ENCODE results near the gene ST6GALNAC3.

The ST6GALNAC3 gene

DNA sequence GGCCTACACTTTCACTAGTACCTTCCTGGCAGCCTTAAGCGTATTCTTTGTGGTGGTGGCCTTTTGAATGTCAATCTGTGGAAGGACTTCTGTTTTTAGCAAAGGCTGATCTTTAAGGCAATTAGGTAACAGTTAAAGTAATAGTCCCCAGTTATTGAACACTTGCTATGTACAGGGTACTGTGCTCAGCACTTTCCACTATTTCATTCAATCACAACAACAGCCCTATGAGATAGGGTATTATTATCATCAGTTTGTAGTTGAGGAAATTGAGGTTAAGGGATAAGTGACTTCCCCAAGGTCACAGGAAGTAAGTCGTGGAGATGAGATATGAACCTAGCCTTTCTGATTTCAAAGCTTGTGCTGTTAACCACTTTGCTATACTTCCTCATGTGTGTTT is 185.7 kb downstream of the ST6GALNAC3 start:
- H3K36me3 ChIP-seq (ENCODE audit: insufficient read depth, low read length): no peaks in the 10 kb centered on the region
- peaks cover 17% of the 10 kb centered on the region for H3K4me1 ChIP-seq (ENCODE audit: insufficient read depth, low read length)
- no peak overlapping the region for H3K4me3 ChIP-seq (ENCODE audit: low read length)
- H2AFZ ChIP-seq (ENCODE audit: low read depth, low read length): no peak overlapping the region
- no peaks in the 10 kb centered on the region for H3K27me3 ChIP-seq (ENCODE audit: insufficient read depth, low read length)
- H3K9me3 ChIP-seq (ENCODE audit: low read length): no peaks in the 10 kb centered on the region

DNA sequence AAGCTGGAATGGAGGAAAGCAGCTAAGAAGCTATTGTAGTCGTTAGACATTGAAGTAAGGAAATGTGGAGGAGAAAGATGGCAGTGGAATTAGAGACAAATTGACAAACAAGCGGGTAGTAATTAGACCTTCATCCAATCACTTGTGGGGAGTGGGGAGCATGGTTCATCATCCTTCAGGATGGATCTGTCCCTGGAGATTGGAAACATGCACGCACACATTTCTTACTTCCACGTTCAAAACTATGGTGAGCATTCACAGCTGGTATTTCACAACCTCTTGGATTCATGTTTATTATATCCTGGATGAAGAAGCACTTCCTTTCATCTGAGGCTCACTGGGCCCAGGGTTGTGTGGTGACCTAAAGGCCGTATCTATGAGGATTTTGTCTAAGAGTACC is 188.1 kb downstream of the ST6GALNAC3 start:
- Histone ChIP-seq H2AFZ (ENCODE audit: low read depth, low read length) (no peak overlapping the region), H3K4me1 (ENCODE audit: insufficient read depth, low read length) (peaks cover 8% of the 10 kb centered on the region), H3K4me3 (ENCODE audit: low read length) (no peak overlapping the region), H3K27me3 (ENCODE audit: insufficient read depth, low read length) (no peaks in the 10 kb centered on the region), H3K36me3 (ENCODE audit: insufficient read depth, low read length) (no peaks in the 10 kb centered on the region), H3K9me3 (ENCODE audit: low read length) (no peaks in the 10 kb centered on the region)

DNA sequence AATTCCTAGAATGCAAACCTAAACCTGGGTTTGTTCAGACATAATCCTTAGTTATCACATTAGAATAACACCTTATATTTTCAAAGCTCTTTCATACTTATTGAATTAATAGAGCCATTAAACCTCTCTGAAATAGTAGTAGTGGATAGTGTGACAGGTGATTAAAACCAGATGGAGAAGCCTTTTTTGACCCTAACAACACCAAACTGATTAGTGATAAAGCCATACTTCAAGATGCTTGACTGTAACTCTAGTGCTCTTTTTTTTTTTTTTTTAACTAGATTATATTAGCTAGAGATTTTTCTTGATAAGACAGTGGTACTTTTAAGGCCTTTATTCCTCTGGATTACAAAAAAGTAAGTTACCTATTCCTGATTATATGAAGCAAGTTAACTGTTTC is 190.1 kb downstream of the ST6GALNAC3 start:
- Histone ChIP-seq H3K27me3 (ENCODE audit: insufficient read depth, low read length) (no peaks in the 10 kb centered on the region), H2AFZ (ENCODE audit: low read depth, low read length) (no peak overlapping the region), H3K9me3 (ENCODE audit: low read length) (no peaks in the 10 kb centered on the region), H3K4me3 (ENCODE audit: low read length) (no peak overlapping the region), H3K36me3 (ENCODE audit: insufficient read depth, low read length) (no peaks in the 10 kb centered on the region), H3K4me1 (ENCODE audit: insufficient read depth, low read length) (peaks cover 12% of the 10 kb centered on the region)

- Histone ChIP-seq H3K4me3 (ENCODE audit: low read length) (no peak overlapping the region), H3K27me3 (ENCODE audit: insufficient read depth, low read length) (no peaks in the 10 kb centered on the region), H3K9me3 (ENCODE audit: low read length) (no peaks in the 10 kb centered on the region), H2AFZ (ENCODE audit: low read depth, low read length) (no peak overlapping the region), H3K4me1 (ENCODE audit: insufficient read depth, low read length) (peaks cover 12% of the 10 kb centered on the region), H3K36me3 (ENCODE audit: insufficient read depth, low read length) (no peaks in the 10 kb centered on the region)
Observed at GRCh38 chr1:76266762-76267161, 192.2 kb downstream of the ST6GALNAC3 start.

DNA sequence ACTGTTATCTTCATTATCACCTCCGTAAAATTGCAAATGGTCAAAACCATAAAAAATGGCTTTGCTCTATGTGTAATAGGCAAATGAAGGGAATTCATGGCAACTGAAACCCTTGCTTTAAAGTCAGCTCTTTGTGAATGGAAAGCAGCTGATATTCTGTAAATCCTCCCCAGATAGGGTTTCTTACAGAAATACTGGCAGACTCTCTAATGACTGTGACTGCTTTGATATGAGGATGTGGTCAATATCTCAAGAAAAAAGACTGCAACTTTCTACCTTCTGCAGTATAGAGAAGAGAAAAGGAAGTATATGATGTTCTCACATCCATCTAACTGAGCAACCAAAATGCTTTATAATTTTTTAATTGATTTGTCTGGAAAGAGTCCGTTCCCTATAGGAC is 193.1 kb downstream of the ST6GALNAC3 start:
- H3K36me3 ChIP-seq (ENCODE audit: insufficient read depth, low read length): no peaks in the 10 kb centered on the region

GRCh38 chr1:76268341-76268740 is 193.8 kb downstream of the ST6GALNAC3 start:
- peaks cover 12% of the 10 kb centered on the region for H3K4me1 ChIP-seq (ENCODE audit: insufficient read depth, low read length)
- no peak overlapping the region for H2AFZ ChIP-seq (ENCODE audit: low read depth, low read length)
- no peaks in the 10 kb centered on the region for H3K36me3 ChIP-seq (ENCODE audit: insufficient read depth, low read length)
- no peaks in the 10 kb centered on the region for H3K9me3 ChIP-seq (ENCODE audit: low read length)
- H3K4me3 ChIP-seq (ENCODE audit: low read length): no peak overlapping the region
- no peaks in the 10 kb centered on the region for H3K27me3 ChIP-seq (ENCODE audit: insufficient read depth, low read length)

More for the DNA sequence above, 193.1 kb downstream of the ST6GALNAC3 start:
- no peak overlapping the region for H2AFZ ChIP-seq (ENCODE audit: low read depth, low read length)
- H3K4me1 ChIP-seq (ENCODE audit: insufficient read depth, low read length): peaks cover 12% of the 10 kb centered on the region
- H3K9me3 ChIP-seq (ENCODE audit: low read length): no peaks in the 10 kb centered on the region
- H3K27me3 ChIP-seq (ENCODE audit: insufficient read depth, low read length): no peaks in the 10 kb centered on the region
- H3K4me3 ChIP-seq (ENCODE audit: low read length): no peak overlapping the region

DNA sequence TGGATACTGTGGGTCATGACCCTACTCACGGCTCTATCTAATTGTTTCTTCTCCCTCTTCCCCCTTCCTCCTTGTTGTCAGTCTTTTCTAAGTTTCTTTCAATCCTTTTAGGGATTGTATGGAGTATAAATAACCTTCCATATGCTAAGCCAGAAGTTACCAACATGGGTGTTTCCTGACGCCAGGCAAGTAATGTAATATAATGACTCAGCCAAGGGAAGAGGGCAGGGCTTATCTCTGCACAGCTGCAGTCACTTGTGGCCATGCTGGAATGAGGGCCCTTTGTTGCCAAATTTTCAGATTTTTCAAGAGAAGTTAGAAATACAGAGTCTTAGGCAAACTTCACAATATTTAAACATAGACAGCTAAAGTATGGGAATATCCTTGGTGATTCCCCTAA is 194.6 kb downstream of the ST6GALNAC3 start:
- Histone ChIP-seq H3K36me3 (ENCODE audit: insufficient read depth, low read length) (no peaks in the 10 kb centered on the region), H3K4me1 (ENCODE audit: insufficient read depth, low read length) (peaks cover 12% of the 10 kb centered on the region), H3K4me3 (ENCODE audit: low read length) (no peak overlapping the region), H3K9me3 (ENCODE audit: low read length) (no peaks in the 10 kb centered on the region), H2AFZ (ENCODE audit: low read depth, low read length) (no peak overlapping the region), H3K27me3 (ENCODE audit: insufficient read depth, low read length) (no peaks in the 10 kb centered on the region)

DNA sequence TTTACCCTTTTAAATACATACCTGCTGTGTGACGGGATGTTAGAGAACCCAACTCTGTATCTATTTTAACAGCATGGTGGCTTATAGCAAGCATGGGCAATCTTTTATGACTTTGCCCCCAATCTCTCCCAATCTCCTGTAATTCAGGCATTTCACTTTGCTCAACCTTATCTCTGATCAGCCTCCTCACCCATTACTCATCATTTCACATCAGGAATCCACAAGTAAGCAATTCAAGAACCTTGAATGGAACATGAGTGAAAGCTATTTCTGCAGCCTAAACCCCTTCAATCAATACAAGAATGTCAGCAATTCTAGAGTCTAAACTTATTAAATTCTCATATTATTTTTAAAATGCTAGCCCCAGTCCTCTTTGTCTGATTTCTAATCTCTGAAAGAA is 199.8 kb downstream of the ST6GALNAC3 start:
- H3K27me3 ChIP-seq (ENCODE audit: insufficient read depth, low read length): no peaks in the 10 kb centered on the region
- H3K9me3 ChIP-seq (ENCODE audit: low read length): no peaks in the 10 kb centered on the region
- H3K4me3 ChIP-seq (ENCODE audit: low read length): no peak overlapping the region

GRCh38 chr1:76274718-76275117 is 200.2 kb downstream of the ST6GALNAC3 start:
- H3K9me3 ChIP-seq (ENCODE audit: low read length): no peaks in the 10 kb centered on the region
- no peak overlapping the region for H3K4me3 ChIP-seq (ENCODE audit: low read length)
- peaks cover 5% of the 10 kb centered on the region for H3K4me1 ChIP-seq (ENCODE audit: insufficient read depth, low read length)
- H3K36me3 ChIP-seq (ENCODE audit: insufficient read depth, low read length): no peaks in the 10 kb centered on the region
- no peak overlapping the region for H2AFZ ChIP-seq (ENCODE audit: low read depth, low read length)
- no peaks in the 10 kb centered on the region for H3K27me3 ChIP-seq (ENCODE audit: insufficient read depth, low read length)

More for the DNA sequence above, 199.8 kb downstream of the ST6GALNAC3 start:
- no peaks in the 10 kb centered on the region for H3K36me3 ChIP-seq (ENCODE audit: insufficient read depth, low read length)
- peaks cover 5% of the 10 kb centered on the region for H3K4me1 ChIP-seq (ENCODE audit: insufficient read depth, low read length)
- H2AFZ ChIP-seq (ENCODE audit: low read depth, low read length): no peak overlapping the region

- Histone ChIP-seq H3K36me3 (ENCODE audit: insufficient read depth, low read length) (no peaks in the 10 kb centered on the region), H3K9me3 (ENCODE audit: low read length) (no peaks in the 10 kb centered on the region), H2AFZ (ENCODE audit: low read depth, low read length) (no peak overlapping the region), H3K27me3 (ENCODE audit: insufficient read depth, low read length) (no peaks in the 10 kb centered on the region), H3K4me3 (ENCODE audit: low read length) (no peak overlapping the region), H3K4me1 (ENCODE audit: insufficient read depth, low read length) (peaks cover 5% of the 10 kb centered on the region)
Observed at GRCh38 chr1:76278711-76279100, 204.2 kb downstream of the ST6GALNAC3 start.

GRCh38 chr1:76279101-76279748 is 204.7 kb downstream of the ST6GALNAC3 start:
- H3K4me1 ChIP-seq (ENCODE audit: insufficient read depth, low read length): peaks cover 5% of the 10 kb centered on the region
- H3K36me3 ChIP-seq (ENCODE audit: insufficient read depth, low read length): no peaks in the 10 kb centered on the region
- H2AFZ ChIP-seq (ENCODE audit: low read depth, low read length): no peak overlapping the region
- H3K4me3 ChIP-seq (ENCODE audit: low read length): no peak overlapping the region
- H3K9me3 ChIP-seq (ENCODE audit: low read length): no peaks in the 10 kb centered on the region
- H3K27me3 ChIP-seq (ENCODE audit: insufficient read depth, low read length): no peaks in the 10 kb centered on the region

GRCh38 chr1:76281306-76281705 is 206.8 kb downstream of the ST6GALNAC3 start:
- Histone ChIP-seq H3K36me3 (ENCODE audit: insufficient read depth, low read length) (no peaks in the 10 kb centered on the region), H3K9me3 (ENCODE audit: low read length) (no peaks in the 10 kb centered on the region), H2AFZ (ENCODE audit: low read depth, low read length) (no peak overlapping the region), H3K4me1 (ENCODE audit: insufficient read depth, low read length) (peaks cover 5% of the 10 kb centered on the region), H3K27me3 (ENCODE audit: insufficient read depth, low read length) (no peaks in the 10 kb centered on the region), H3K4me3 (ENCODE audit: low read length) (no peak overlapping the region)

DNA sequence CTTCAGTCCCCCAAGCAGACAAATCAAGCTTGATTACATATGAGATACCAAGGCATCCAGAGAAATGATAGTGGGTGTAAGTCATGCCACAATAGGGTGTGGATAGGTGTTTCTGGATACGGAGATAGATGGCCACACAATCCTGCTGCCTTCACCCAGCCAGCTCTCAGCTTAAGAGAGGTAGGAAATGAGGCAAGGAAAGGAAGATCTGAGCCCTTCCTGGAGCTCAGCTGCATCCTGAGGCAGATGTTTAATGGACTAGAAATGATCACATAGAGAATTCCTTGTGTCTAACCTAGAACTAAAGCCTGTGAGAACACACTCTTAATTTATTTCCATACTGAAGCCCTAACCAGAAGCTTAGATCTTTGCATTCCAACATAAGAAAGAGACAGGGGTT is 210.3 kb downstream of the ST6GALNAC3 start:
- H3K36me3 ChIP-seq (ENCODE audit: insufficient read depth, low read length): no peaks in the 10 kb centered on the region
- H3K9me3 ChIP-seq (ENCODE audit: low read length): no peaks in the 10 kb centered on the region
- H2AFZ ChIP-seq (ENCODE audit: low read depth, low read length): no peak overlapping the region
- H3K27me3 ChIP-seq (ENCODE audit: insufficient read depth, low read length): no peaks in the 10 kb centered on the region
- H3K4me3 ChIP-seq (ENCODE audit: low read length): no peak overlapping the region
- no peaks in the 10 kb centered on the region for H3K4me1 ChIP-seq (ENCODE audit: insufficient read depth, low read length)

DNA sequence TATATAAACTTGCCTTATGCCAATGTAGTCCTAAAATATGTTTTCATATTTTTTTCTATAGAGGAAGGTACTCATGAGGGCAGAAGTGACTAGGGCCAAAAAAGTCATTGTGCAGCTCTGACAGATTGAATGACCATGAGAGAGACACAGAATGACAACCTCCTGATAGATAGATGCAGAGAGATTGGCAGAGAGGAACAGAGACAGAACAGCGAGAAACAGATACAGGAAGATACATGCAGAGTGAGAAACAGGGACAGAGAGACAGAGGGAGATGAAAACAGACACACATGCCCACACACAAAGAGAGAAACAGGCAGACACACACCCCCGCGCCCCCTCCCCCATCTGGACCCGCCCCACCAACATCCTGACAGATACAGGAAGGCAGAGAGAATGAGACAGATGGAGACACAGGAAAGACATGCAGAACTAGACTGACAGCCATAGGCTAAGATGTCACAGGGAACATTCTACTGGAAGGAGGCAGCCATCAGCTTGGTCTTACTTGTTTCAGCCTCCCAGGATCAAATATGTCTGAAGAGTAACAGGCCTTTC is 211.1 kb downstream of the ST6GALNAC3 start:
- Histone ChIP-seq H3K4me1 (ENCODE audit: insufficient read depth, low read length) (no peaks in the 10 kb centered on the region), H3K36me3 (ENCODE audit: insufficient read depth, low read length) (no peaks in the 10 kb centered on the region), H3K27me3 (ENCODE audit: insufficient read depth, low read length) (no peaks in the 10 kb centered on the region), H2AFZ (ENCODE audit: low read depth, low read length) (no peak overlapping the region), H3K4me3 (ENCODE audit: low read length) (no peak overlapping the region), H3K9me3 (ENCODE audit: low read length) (no peaks in the 10 kb centered on the region)

Measured in neuron (in vitro differentiated cells).